22Rv1 (cell line): ENCODE measurements around the gene EFNA4.

Source experiments
- ZFX ChIP-seq: fragments of 450-650 bp; IDR thresholded peaks from 2 replicates; pipeline ENCODE4 v1.6.1; 2017; ENCODE audit warnings: antibody characterized with exemption, borderline replicate concordance
- TF ChIP-seq, protein P1 (sequence below): fragments of 450-650 bp; IDR thresholded peaks from 2 replicates; pipeline ENCODE4 v1.5.1; 2017; ENCODE audit warnings: mild to moderate bottlenecking

DNA sequence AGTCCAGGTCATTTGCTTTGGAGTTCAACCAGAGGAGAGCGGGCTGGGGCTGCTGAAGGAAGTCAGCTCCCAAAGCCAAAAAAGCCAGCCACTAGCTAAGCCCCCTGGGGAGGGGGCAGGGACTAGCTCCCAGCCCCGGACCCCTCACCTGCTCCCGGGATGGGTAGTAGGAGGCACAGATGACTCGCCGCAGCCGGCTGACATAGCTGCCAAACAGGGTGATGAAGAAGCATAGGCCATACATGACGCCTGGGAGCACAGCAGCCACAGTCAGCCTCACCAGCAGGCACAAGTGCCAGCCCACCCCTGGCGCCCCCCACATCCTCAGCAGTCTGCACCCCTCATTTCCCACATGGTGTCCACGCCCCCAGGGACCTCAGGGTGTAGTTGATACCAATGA lies 37.4 kb upstream of the EFNA4 start:
- TF ChIP-seq, protein P1, sequence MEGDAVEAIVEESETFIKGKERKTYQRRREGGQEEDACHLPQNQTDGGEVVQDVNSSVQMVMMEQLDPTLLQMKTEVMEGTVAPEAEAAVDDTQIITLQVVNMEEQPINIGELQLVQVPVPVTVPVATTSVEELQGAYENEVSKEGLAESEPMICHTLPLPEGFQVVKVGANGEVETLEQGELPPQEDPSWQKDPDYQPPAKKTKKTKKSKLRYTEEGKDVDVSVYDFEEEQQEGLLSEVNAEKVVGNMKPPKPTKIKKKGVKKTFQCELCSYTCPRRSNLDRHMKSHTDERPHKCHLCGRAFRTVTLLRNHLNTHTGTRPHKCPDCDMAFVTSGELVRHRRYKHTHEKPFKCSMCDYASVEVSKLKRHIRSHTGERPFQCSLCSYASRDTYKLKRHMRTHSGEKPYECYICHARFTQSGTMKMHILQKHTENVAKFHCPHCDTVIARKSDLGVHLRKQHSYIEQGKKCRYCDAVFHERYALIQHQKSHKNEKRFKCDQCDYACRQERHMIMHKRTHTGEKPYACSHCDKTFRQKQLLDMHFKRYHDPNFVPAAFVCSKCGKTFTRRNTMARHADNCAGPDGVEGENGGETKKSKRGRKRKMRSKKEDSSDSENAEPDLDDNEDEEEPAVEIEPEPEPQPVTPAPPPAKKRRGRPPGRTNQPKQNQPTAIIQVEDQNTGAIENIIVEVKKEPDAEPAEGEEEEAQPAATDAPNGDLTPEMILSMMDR = no peak
- no peak for TF ChIP-seq ZFX
